Kidney epithelial cell (primary cell): ENCODE data around the gene DDX49. TPM values are rescaled to one million over a fixed set of nuclear protein-coding genes. Genes with fewer than 3 reads are reported as not detected.

Experiments used
- DNase-seq: peaks from one replicate; pipeline ENCODE4 v3.0.0-alpha.2; 2010; ENCODE audit warnings: low read depth
- H3K27me3 ChIP-seq: 2 replicates; pipeline ENCODE4 v1.6.0; 2011; ENCODE audit warnings: low read length; ENCODE audit not compliant: control insufficient read depth, insufficient read depth
- H3K36me3 ChIP-seq: 2 replicates; pipeline ENCODE4 v1.5.1; 2011; ENCODE audit warnings: low read length; ENCODE audit not compliant: control insufficient read depth, insufficient read depth
- H3K4me3 ChIP-seq: 2 replicates; pipeline ENCODE4 v1.5.1; 2011; ENCODE audit warnings: low read depth, mild to moderate bottlenecking, control low read depth, low read length
- CTCF ChIP-seq: IDR thresholded peaks from 2 replicates; pipeline ENCODE4 v1.5.1; 2011; ENCODE audit warnings: mild to moderate bottlenecking, moderate library complexity, low read length, control low read depth, inconsistent platforms; ENCODE audit not compliant: insufficient read depth, poor library complexity, severe bottlenecking
- total RNA-seq: library from RNA; depleted of rRNA; stranded (reverse); fragments of >200 nt; gene quantifications from 2 replicates; pipeline ENCODE4 v1.2.3, GENCODE V29; 2015

The DDX49 gene
- total RNA-seq, 1 donor from 2014 or later: 85.0 TPM

GRCh38 chr19:18975869-18976268 lies 56.4 kb downstream of the DDX49 start:
- Histone ChIP-seq H3K27me3 (no peaks in the 10 kb centered on the region), H3K4me3 (no peak overlapping the region), H3K36me3 (no peaks in the 10 kb centered on the region)
- no peak for DNase-seq
- no peak for TF ChIP-seq CTCF

Other genes starting within 250 kb of the DDX49 start
- gene CRTC1, start 236.0 kb upstream of the DDX49 start, total RNA-seq: 2.3 and 5.5 TPM in 2 replicates
- not detected in 2 replicates for gene COMP, start 128.4 kb upstream of the DDX49 start, total RNA-seq
- 71.6 and 81.1 TPM in 2 replicates for gene UPF1, start 87.8 kb upstream of the DDX49 start, total RNA-seq
- 2.3 and 2.9 TPM in 2 replicates for gene CERS1, start 23.6 kb upstream of the DDX49 start, total RNA-seq
- gene COPE, start 328 bp upstream of the DDX49 start, total RNA-seq: 415 and 437 TPM in 2 replicates
- gene HOMER3, start 21.5 kb downstream of the DDX49 start, total RNA-seq: 82.9 and 109 TPM in 2 replicates
- gene SUGP2, start 113.8 kb downstream of the DDX49 start, total RNA-seq: 27.7 and 29.5 TPM in 2 replicates
- gene ARMC6, start 113.9 kb downstream of the DDX49 start, total RNA-seq: 45.0 and 57.0 TPM in 2 replicates
- 2.8 and 3.0 TPM in 2 replicates for gene SLC25A42, start 144.3 kb downstream of the DDX49 start, total RNA-seq
- 24.5 and 42.6 TPM in 2 replicates for gene TMEM161A, start 218.8 kb downstream of the DDX49 start, total RNA-seq